Measurements from ENCODE around the gene SUSD6.

Gene SUSD6

GRCh38 chr14:69635981-69636639 lies 24.7 kb downstream of the SUSD6 start:
- H3K9me2 ChIP-seq (replicated peaks; ENCODE audit: insufficient read depth, low read length), result no peaks in the 10 kb centered on the region
- H3K4me2 ChIP-seq (ENCODE audit: low read depth, low read length), result no peak overlapping the region
- H3K4me1 ChIP-seq (ENCODE audit: low read length), result peaks cover 12% of the 10 kb centered on the region
- H3K9ac ChIP-seq (ENCODE audit: low read length), result no peak overlapping the region
- H3F3A ChIP-seq (ENCODE audit: insufficient read depth, low read length), result no peaks in the 10 kb centered on the region
- no peaks in the 10 kb centered on the region for H3K36me3 ChIP-seq (replicated peaks; ENCODE audit: insufficient read depth, low read length)
- H3K9me3 ChIP-seq (replicated peaks; ENCODE audit: insufficient read depth, low read length), result no peaks in the 10 kb centered on the region
- H3K79me2 ChIP-seq (ENCODE audit: low read length), result peaks cover 96% of the 10 kb centered on the region
- no peaks in the 10 kb centered on the region for H4K20me1 ChIP-seq (ENCODE audit: insufficient read depth, low read length)
- H3K4me3 ChIP-seq (ENCODE audit: low read length), result no peak overlapping the region
- H3K27me3 ChIP-seq (replicated peaks; ENCODE audit: insufficient read depth, low read length), result no peaks in the 10 kb centered on the region
- H3K27ac ChIP-seq (ENCODE audit: low read length), result no peak overlapping the region
- no peak for DNase-seq
- no peak overlapping the region for H2AFZ ChIP-seq (ENCODE audit: low read length)
- TF ChIP-seq EZH2 (optimal IDR thresholded peaks at IDR 0.05; ENCODE audit: low read depth, low read length), result no peak

DNA sequence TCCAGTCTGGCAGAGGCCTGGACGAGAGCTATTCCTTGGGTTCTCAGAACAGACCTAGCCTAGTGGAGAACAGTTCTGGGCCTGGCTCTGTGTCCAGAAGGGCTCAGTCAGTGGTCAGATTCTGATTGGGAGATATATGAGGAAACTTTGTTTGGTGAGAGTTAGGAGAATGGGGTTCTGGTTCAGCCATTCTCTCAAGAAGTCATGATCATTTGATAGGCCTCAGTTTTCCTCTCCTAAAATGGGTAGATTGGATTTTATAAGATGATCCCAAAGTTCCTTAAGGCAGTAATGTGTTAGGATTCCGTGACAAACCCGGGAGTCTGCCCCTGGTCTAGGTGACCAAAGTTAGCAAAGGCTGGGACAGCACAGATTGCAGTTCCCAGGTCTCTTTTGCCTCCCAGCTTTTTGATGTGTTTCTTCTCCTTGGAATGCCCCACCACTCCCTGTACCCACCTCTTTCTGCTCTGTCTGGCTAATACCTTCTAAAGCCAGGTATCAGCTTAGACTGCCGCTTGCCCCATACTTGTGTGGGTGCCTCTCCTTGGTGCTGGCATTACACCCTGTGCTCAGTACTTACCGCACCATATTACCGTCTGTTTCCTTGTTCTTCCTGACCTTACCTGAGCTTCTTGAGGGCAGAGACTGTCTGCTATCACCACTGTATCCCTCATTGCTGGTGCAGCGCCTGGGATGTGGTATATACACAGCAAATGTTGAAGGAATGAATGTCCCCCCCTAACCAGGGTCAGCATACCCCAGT lies 25.5 kb downstream of the SUSD6 start:
- no peak overlapping the region for H3K4me3 ChIP-seq (ENCODE audit: low read length)
- H3K27me3 ChIP-seq (replicated peaks; ENCODE audit: insufficient read depth, low read length), result no peaks in the 10 kb centered on the region
- no peak for DNase-seq
- H3K4me2 ChIP-seq (ENCODE audit: low read depth, low read length), result no peak overlapping the region
- H3K4me1 ChIP-seq (ENCODE audit: low read length), result peaks cover 12% of the 10 kb centered on the region
- H3K27ac ChIP-seq (ENCODE audit: low read length), result no peak overlapping the region
- H3F3A ChIP-seq (ENCODE audit: insufficient read depth, low read length), result no peaks in the 10 kb centered on the region
- peaks cover 96% of the 10 kb centered on the region for H3K79me2 ChIP-seq (ENCODE audit: low read length)
- H2AFZ ChIP-seq (ENCODE audit: low read length), result no peak overlapping the region
- H3K9me3 ChIP-seq (replicated peaks; ENCODE audit: insufficient read depth, low read length), result no peaks in the 10 kb centered on the region
- no peaks in the 10 kb centered on the region for H3K36me3 ChIP-seq (replicated peaks; ENCODE audit: insufficient read depth, low read length)
- no peak overlapping the region for H3K9ac ChIP-seq (ENCODE audit: low read length)
- H3K9me2 ChIP-seq (replicated peaks; ENCODE audit: insufficient read depth, low read length), result no peaks in the 10 kb centered on the region
- H4K20me1 ChIP-seq (ENCODE audit: insufficient read depth, low read length), result no peaks in the 10 kb centered on the region
- TF ChIP-seq CTCF (IDR thresholded peaks at IDR 0.05; ENCODE audit: low read length), result no peak
- no peak for TF ChIP-seq EZH2phosphoT487 (IDR thresholded peaks at IDR 0.05; ENCODE audit: low read length)
- no peak for TF ChIP-seq EZH2 (optimal IDR thresholded peaks at IDR 0.05; ENCODE audit: low read depth, low read length)

GRCh38 chr14:69637503-69638031 lies 26.2 kb downstream of the SUSD6 start:
- Histone ChIP-seq H3K4me2 (ENCODE audit: low read depth, low read length) (no peak overlapping the region), H3K9me3 (replicated peaks; ENCODE audit: insufficient read depth, low read length) (no peaks in the 10 kb centered on the region), H3K79me2 (ENCODE audit: low read length) (peaks cover 95% of the 10 kb centered on the region), H3K36me3 (replicated peaks; ENCODE audit: insufficient read depth, low read length) (no peaks in the 10 kb centered on the region), H3K27me3 (replicated peaks; ENCODE audit: insufficient read depth, low read length) (no peaks in the 10 kb centered on the region), H3K4me3 (ENCODE audit: low read length) (no peak overlapping the region), H2AFZ (ENCODE audit: low read length) (no peak overlapping the region), H3K9ac (ENCODE audit: low read length) (no peak overlapping the region), H3K27ac (ENCODE audit: low read length) (no peak overlapping the region), H3K9me2 (replicated peaks; ENCODE audit: insufficient read depth, low read length) (no peaks in the 10 kb centered on the region), H3K4me1 (ENCODE audit: low read length) (peaks cover 12% of the 10 kb centered on the region), H3F3A (ENCODE audit: insufficient read depth, low read length) (no peaks in the 10 kb centered on the region), H4K20me1 (ENCODE audit: insufficient read depth, low read length) (no peaks in the 10 kb centered on the region)
- TF ChIP-seq EZH2phosphoT487 (IDR thresholded peaks at IDR 0.05; ENCODE audit: low read length), result no peak
- no peak for TF ChIP-seq EZH2 (optimal IDR thresholded peaks at IDR 0.05; ENCODE audit: low read depth, low read length)
- TF ChIP-seq CTCF (IDR thresholded peaks at IDR 0.05; ENCODE audit: low read length), result no peak
- no peak for DNase-seq

All from MM.1S (cell line).